CD1c-positive myeloid dendritic cell (primary cell): Measurements from ENCODE around the gene RBP5.
"Not testable (repeated sequence)": the region's sequence is repeated elsewhere in the genome, so short reads cannot be mapped to it uniquely, and the experiment has no call there.

Experiments used
- DNase-seq: peaks from one replicate; pipeline ENCODE4 v3.0.0-alpha.2; 2016; ENCODE audit errors: extremely low spot score

The RBP5 gene

GRCh38 chr12:7122811-7123769, 5.6 kb downstream of the RBP5 start:
- no peak for DNase-seq

DNA sequence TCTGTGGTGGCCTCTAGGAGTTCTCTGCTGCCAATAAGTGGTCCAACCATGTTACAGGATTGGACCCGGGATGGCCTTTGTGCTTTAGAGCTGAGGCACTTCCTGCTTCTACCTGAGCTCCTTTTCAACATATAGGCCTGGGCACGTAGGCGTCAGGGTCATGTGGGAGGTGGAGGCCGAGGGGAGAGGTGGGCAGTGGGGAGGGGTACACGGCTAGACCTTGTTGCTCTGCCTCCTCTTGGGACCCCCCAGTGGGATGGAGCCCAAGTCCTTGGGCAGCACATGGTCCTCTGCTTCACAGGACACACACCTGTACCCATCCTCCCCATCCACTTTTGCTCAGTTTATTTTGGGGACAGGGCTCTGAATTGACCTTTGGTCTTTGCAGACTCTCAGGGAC, 7.4 kb downstream of the RBP5 start:
- no peak for DNase-seq

GRCh38 chr12:7120166-7120565, 8.5 kb downstream of the RBP5 start:
- no peak for DNase-seq

- DNase-seq = peak; percentile 50
Observed at GRCh38 chr12:7118881-7119280, 9.8 kb downstream of the RBP5 start.

GRCh38 chr12:7117670-7118069, 11.0 kb downstream of the RBP5 start:
- no peak for DNase-seq

GRCh38 chr12:7116916-7117315, 11.8 kb downstream of the RBP5 start:
- DNase-seq = no peak

DNA sequence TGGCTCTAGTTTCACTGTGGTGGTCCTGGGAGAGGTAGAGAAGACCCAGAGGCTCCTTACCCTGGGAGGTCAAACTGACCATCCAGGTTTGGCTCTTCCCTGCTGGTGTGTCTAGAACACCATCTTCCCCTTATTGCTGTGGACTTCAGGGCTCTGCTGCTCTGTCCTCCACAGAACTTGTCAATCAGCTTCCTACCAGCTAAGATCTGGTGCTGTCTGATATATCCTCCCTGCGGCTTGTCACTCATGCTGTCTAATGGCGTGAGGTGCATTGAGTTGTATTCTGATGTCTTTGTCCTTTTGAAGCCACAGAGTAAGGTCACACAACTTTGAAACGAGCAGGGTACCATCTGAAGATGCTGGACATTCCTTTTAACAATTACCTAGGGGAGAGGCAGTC, 12.5 kb downstream of the RBP5 start:
- DNase-seq = no peak

DNA sequence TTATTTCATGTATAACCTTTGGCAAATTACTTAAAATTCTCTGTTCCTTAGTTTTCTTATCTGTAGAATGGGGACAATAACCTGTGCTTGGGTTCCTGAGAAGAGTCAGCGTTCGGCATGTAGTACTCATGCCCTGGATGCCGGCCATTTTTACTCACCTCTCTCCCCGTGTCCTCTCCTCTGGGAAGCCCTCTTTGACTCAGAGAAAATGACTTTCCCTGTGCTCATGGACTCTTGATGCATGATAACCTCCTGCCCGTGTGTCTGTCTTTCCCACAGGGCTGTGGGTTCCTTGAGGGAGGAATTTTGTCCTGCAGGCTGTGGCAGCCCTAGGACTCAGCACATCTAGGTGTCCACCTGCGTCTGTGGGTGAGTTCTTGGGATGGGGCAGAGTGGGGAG, 13.8 kb downstream of the RBP5 start:
- DNase-seq = no peak

GRCh38 chr12:7114008-7114407, 14.7 kb downstream of the RBP5 start:
- no peak for DNase-seq

GRCh38 chr12:7113389-7113871, 15.3 kb downstream of the RBP5 start:
- peak; percentile 62 for DNase-seq

GRCh38 chr12:7112041-7112440, 16.6 kb downstream of the RBP5 start:
- no peak for DNase-seq

- no peak for DNase-seq
Observed at GRCh38 chr12:7110661-7111060, 18.0 kb downstream of the RBP5 start.

DNA sequence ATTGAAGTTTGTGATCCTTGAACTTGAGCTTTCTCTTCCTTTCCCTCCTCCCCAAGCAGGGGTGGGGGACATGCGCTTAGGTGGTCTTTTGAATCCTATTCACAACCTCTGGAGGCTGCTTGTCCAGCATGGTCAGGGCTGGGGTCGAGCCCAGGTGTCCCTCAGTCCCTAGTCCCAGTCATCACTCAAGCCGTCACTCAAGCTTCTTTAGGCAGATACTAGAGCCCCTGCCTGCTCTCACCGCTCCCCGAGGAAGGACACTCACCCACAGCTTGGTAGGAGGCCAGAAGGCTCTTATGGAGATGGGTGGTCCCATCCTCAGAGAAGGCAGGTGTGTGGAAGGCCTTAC, 19.1 kb downstream of the RBP5 start:
- no peak for DNase-seq

GRCh38 chr12:7108796-7109571, 19.7 kb downstream of the RBP5 start, which contains the start of gene C1RL:
TSS of gene C1RL (minus strand) at chr12:7109214. CDS start at chr12:7109180, 34 bp downstream.
- peak; percentile 95 for DNase-seq

DNA sequence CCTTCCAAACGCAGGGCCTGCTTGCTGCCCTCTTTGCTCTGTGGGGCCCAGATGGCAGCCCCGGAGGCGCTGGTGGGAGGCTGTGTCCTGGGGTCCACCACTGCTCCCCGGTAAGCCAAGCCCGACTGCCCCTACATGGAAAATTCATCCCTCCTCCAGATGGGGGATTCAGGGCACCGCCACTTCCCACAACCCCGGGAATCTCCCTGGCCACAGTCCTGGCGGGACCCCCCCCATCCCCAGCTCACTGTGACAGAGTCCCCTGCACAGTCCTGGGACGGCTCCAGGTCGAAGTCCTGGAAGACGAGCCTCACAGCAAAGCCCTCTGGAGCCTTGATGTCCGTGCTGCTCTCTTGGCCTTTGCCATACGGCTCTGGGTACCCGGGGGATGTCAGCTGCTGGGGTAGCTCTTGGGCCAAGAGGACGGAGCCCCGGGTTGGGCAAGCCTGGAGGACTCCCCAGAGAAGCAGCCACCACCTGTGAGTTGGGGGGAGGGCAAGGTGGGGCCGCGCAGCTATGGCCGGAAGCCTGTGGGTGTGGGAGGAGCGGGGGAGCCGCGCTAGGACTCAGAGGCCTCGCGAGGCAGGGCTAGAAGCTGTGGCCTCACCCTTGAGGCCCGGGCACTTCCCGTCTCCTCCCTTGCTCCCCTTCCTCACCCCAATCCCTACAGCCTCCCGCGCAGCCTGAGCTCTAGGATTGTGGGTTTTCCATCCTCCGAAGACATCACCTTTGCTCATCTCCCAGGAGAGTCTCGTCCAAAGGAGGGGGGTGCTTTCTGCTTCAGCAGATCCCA, 20.5 kb downstream of the RBP5 start:
- peak; percentile 54 for DNase-seq

GRCh38 chr12:7107636-7108002, 21.1 kb downstream of the RBP5 start:
- peak; percentile 21 for DNase-seq

GRCh38 chr12:7107181-7107580, 21.5 kb downstream of the RBP5 start:
- not testable (repeated sequence) for DNase-seq

DNA sequence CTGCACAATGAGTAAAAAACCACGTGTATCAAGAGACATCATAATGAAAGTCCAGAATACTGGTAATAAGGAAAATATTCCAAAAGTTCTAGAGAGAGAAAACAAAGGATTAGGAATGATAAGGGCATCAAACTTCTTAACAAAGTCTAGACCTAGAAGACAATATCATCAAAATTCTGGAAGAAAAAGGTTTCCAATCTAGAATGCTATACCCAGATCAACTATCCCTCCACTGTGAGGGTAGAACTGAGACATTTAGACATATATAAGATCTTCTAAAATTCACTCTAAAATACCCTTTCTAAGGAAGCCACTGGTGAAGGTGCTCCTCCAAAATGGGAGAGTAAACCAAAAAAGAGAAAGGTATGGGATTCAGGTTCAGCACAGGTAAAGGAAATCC, 22.6 kb downstream of the RBP5 start:
- DNase-seq = no peak

DNA sequence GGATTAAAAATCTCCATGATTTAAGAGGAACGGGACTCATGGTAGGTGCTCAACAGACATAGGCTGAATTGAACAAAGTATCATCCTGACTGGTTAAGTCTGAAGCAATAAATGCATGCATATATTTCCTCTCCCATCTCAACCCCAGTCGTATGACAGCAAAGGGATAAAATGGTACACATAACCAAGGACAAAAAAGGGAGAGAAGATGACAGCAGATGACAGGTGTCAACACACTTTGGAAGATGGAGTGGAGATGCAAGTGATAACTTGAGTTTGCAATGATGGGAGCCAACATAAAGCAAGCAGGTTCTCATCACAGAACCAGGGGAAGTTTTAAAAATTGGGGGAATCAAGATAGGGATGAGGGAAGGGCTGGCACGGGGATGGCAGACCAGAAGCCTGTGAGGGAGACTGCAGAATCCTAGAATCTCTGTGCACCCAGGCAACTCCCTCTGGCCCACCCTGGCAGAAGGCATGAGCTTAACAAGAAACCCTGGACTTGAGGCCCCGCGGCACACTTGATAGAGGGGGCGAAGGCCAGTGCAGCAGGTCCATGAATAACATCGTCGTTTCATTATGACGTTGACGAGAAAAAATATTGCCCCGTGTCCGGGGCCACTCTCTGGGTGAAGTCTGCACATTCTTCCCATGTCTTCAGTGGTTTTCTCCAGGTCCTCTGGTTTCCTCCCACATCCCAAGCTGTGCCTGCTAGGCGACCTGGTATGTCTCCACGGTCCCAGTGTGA, 24.7 kb downstream of the RBP5 start:
- no peak for DNase-seq

DNA sequence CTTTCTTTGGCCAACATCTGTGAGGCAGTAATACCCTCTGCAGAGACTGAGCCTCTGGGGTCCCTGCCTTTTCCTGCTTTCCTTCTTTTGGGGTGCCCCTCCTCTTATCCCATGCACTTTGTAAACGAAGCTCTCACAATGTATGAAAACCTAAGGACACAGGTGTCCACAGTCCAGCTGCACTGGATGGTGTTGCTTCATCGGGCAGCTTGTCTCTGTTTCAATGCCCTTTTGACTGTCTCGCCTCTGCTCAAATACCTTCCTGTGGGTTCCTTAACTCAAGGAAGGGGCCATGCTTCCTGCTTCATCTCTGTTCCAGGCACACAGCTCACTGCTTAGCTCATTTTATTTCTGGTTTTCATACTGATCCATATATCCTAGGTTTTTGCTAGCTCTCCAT, 26.1 kb downstream of the RBP5 start:
- no peak for DNase-seq

DNA sequence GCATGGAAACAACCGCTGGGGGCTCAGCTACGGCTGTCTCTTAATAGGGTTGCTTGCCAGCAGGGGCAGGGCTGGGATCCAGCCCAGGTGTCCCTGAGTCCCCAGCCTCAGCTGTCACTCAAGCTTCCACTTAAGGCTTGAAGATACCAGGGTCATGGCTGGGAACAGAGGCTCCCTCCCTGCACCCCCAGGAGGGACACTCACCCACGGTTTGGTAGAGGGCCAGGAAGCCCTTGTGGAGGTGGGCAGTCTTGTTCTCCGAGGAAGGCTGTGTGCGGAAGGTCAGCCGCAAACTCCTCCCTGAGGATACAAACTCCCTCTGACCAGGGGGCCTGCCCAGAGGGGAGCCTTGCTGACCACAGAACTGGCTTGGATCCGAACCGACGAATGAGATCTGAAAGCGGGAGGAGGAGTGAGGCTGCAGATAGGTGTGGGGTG, 27.0 kb downstream of the RBP5 start:
- no peak for DNase-seq
